GM18526 (cell line): ENCODE data around the gene FOXM1.

Experiments
- POLR2A ChIP-seq: IDR thresholded peaks from 3 replicates; pipeline ENCODE4 v1.6.1; 2011; ENCODE audit not compliant: insufficient read length; ENCODE audit errors: extremely low read depth

FOXM1 gene

GRCh38 chr12:2832550-2833127, 44.3 kb downstream of the FOXM1 start:
- no peak for TF ChIP-seq POLR2A

DNA sequence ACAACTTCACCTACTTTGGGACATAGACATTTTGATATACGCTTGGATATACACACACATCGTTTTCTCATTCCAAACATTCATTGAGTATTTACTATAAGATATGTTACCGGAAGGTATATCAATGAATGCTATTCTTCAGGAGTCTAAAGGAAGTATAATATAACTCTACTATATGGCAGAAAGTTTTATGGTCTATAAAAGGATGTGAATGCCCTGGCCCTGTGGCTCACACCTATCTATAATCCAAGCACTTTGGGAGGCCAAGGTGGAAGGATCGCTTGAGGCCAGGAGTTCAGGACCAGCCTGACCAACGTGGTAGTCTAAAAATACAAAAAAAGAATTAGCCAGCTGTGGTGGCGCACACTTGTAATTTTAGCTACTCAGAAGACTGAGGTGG, 47.7 kb downstream of the FOXM1 start:
- no peak for TF ChIP-seq POLR2A

GRCh38 chr12:2826721-2827515, 50.1 kb downstream of the FOXM1 start:
- no peak for TF ChIP-seq POLR2A

GRCh38 chr12:2826036-2826435, 50.9 kb downstream of the FOXM1 start:
- TF ChIP-seq POLR2A: no peak

GRCh38 chr12:2825132-2825531, 51.8 kb downstream of the FOXM1 start:
- no peak for TF ChIP-seq POLR2A

DNA sequence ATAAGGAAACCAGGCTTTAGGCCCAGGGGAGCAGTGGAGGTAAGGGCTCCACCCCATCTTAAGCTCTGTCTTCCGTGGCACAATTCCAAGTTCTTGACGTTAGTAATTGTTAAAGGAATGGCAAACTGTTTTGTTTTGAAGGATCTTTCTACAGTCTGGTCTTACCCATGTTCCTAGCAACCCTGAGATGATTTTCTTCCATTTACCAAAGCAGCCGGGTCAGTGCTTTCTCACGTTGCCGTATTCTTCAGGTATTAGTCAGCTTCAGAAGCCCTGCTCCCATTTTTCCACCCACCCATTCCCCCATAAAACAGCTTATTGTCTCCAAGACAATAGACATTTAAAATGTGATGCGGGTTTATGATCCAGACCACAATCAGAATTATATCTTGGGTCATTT, 52.4 kb downstream of the FOXM1 start:
- no peak for TF ChIP-seq POLR2A

DNA sequence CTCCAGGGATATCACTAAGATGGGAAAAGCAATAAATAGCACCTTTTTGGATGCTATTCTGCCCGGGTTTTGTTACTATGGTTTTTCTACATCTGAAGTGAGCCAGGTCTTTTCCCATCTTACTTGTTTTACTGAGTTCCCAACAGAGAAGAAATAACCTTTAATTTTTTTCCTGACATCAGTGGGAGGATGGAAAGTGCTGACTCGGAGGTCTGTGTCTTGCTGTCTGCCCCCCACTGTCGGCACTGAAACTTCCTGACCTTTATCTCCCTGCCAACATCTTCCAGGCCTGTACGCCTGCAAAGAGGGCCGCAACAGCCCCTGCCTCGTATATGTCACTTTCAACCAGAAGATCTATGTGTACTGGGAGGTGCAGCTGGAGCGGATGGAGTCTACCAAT, 53.5 kb downstream of the FOXM1 start:
- no peak for TF ChIP-seq POLR2A

DNA sequence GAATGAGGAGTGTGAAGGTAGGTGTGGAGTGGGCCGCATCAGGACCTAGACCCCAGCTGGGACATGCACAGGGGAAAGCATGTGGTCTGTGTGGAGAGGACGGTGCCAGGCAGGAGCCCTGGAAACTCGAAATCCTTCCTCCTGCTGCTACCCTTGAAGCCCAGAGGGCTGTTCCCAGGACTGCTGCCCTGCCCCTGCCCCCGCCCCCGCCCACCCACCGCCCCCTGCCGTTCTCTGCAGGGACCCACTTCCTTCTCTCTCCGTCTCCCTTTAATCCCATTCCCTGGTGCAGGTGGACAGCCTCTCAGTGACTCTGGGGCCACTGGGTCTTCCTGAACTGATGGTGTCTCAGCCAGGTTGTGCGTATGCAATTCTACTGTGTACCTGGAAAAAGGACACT, 56.5 kb downstream of the FOXM1 start:
- TF ChIP-seq POLR2A: no peak

DNA sequence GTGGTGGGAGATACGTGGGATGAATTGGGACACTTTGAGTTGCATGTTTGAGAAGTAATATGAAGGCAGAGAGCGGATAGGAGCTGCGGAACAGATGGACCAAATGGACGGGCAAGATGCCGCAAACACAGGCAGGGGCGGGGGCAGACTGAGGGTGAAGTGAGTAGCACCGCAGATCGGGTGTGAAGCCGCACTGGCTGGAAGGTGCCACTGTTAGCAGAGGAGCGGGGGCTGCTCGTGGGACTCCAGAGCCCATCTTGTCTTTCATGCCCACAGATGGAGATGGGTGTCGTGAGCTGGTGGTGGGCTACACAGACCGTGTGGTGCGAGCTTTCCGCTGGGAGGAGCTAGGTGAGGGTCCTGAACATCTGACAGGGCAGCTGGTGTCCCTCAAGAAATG, 57.2 kb downstream of the FOXM1 start:
- TF ChIP-seq POLR2A: no peak

GRCh38 chr12:2813214-2814185, 63.5 kb downstream of the FOXM1 start:
- TF ChIP-seq POLR2A: no peak

GRCh38 chr12:2812290-2813213, 64.4 kb downstream of the FOXM1 start, which contains the start of gene ITFG2:
Gene ITFG2 (plus strand): TSS chr12:2812668. CDS start chr12:2812761, 93 bp downstream.
- peak; percentile 97 for TF ChIP-seq POLR2A

DNA sequence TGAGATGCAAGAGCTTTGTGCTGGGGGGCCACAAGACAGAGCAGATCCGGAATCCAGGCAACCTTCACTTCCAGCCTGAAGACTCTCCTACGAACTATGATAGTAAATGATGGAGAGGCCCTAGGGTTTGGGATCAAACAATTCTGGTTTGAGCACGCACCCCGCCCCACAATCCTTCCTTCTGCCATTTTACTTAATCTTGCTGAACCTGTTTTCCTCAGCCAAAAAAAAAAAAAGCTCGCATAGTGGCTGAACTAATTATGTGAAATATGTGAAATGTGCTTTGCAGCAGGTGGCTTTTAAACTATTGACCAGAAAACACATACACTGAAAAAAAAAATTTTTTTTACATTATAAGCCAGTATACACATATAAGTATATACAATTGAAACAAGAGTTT, 65.2 kb downstream of the FOXM1 start:
- no peak for TF ChIP-seq POLR2A
